ENCODE data around the gene B4GALNT2.

The B4GALNT2 gene

DNA sequence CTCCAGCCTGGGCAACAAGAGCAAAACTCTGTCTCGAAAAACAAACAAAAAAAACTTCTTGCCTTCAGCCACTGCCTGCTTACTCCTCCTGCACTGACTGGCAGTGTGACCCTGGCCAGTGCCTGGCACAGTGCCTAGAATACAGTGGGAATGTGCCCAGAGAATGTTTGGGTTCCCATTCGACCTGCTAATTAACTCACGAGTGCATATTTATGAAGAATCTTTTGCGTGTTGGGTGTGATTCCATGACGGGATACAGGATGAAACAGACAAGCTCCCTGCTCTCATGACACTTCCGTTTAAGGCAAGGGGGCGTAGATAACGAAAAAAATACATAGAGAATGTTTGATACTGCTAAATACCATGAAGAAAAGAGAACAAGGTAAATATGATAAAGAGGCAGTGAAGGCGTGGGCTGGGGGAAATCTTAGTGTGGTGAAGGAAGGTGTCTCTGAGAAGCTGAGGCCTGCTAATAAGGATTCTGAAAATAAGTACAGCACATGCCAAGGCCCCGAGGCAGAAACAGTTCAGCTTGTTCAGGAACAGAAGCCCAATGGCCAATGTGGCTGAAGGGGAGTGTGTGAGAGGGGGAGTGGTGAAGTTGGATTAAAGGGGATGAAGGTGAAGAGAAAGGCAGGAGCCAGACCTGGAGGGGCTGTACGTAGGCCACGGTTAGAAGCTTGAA lies 82.2 kb downstream of the B4GALNT2 start:
- intact Hi-C loops (cut with DNase I; ENCODE audit: low total_unique reads) = no loop called here
- H3K36me3 ChIP-seq = no peaks in the 10 kb centered on the region
- no peak for DNase-seq
- H3K4me3 ChIP-seq = no peak overlapping the region
- no peak overlapping the region for H3K27ac ChIP-seq
- no peaks in the 10 kb centered on the region for H3K9me3 ChIP-seq
- peaks cover 0 to 39% of the 10 kb centered on the region in 2 donors for H3K27me3 ChIP-seq
- TF ChIP-seq, protein P1, sequence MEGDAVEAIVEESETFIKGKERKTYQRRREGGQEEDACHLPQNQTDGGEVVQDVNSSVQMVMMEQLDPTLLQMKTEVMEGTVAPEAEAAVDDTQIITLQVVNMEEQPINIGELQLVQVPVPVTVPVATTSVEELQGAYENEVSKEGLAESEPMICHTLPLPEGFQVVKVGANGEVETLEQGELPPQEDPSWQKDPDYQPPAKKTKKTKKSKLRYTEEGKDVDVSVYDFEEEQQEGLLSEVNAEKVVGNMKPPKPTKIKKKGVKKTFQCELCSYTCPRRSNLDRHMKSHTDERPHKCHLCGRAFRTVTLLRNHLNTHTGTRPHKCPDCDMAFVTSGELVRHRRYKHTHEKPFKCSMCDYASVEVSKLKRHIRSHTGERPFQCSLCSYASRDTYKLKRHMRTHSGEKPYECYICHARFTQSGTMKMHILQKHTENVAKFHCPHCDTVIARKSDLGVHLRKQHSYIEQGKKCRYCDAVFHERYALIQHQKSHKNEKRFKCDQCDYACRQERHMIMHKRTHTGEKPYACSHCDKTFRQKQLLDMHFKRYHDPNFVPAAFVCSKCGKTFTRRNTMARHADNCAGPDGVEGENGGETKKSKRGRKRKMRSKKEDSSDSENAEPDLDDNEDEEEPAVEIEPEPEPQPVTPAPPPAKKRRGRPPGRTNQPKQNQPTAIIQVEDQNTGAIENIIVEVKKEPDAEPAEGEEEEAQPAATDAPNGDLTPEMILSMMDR (IDR thresholded peaks at IDR 0.05) = no peak
- peaks cover 0 to 6% (median 2%) of the 10 kb centered on the region in 4 donors for H3K4me1 ChIP-seq

DNA sequence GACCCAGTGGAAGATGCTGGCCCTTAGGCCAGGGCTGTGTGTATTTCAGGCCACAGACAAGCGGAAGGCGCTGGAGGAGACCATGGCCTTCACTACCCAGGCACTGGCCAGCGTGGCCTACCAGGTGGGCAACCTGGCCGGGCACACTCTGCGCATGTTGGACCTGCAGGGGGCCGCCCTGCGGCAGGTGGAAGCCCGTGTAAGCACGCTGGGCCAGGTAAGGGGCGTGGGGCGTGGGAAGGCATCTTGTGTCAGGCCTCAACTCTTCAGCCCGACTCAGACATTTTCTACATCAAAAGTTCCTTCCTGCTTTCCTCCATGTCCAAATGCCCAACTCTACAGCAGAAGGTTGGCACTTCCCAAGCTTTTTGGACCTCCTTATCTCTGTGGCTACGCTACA lies 83.9 kb downstream of the B4GALNT2 start:
- intact Hi-C loops (cut with DNase I; ENCODE audit: low total_unique reads) = no loop called here
- no peaks in the 10 kb centered on the region for H3K9me3 ChIP-seq
- H3K4me3 ChIP-seq = no peak overlapping the region
- no peaks in the 10 kb centered on the region for H3K36me3 ChIP-seq
- TF ChIP-seq, protein P1 (IDR thresholded peaks at IDR 0.05) = no peak
- peaks cover 0 to 37% of the 10 kb centered on the region in 2 donors for H3K27me3 ChIP-seq
- peaks cover 0 to 6% (median 2%) of the 10 kb centered on the region in 4 donors for H3K4me1 ChIP-seq
- no peak for DNase-seq
- no peak overlapping the region for H3K27ac ChIP-seq

DNA sequence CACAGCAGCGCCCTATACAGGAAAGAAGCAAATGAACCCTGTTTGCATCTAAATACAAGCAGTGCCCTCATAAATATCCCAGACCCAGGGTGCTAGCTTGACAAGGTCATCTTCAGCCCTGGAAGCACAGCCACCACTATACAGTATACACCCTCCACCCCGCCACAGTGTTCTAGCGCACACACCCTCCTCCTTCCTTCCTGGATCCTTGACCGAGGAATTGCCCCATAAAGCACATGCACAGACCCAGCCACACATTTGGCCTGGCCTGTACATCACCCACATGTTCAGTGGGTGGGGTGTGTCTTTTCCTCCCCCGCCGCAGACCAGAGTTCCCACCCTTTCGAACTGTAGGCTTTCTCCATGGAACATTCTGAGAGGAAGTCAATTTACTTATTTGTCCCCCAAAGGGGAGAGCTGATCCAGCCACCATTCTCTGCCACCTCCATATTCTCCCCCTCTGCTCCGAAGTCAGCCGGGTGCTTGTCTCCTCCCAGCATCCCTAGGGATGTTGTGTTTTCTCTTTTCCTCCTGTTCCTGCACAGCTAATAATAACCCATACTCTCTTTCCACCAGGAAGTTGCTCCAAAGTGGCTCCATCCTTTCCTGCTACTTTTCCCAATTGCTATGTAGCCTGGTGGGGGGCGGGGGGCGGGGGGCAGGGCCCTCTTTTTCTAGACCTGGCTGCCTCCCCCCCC lies 84.5 kb downstream of the B4GALNT2 start:
- DNase-seq = peak in 1 of 2 donors; percentile 73
- H3K4me3 ChIP-seq = no peak overlapping the region
- peaks cover 0 to 42% of the 10 kb centered on the region in 2 donors for H3K27me3 ChIP-seq
- no peaks in the 10 kb centered on the region for H3K9me3 ChIP-seq
- no peaks in the 10 kb centered on the region for H3K36me3 ChIP-seq
- peaks cover 0 to 6% (median 2%) of the 10 kb centered on the region in 4 donors for H3K4me1 ChIP-seq
- H3K27ac ChIP-seq = no peak overlapping the region
- TF ChIP-seq, protein P1 (IDR thresholded peaks at IDR 0.05) = no peak
- intact Hi-C loops (cut with DNase I; ENCODE audit: low total_unique reads) = no loop called here

DNA sequence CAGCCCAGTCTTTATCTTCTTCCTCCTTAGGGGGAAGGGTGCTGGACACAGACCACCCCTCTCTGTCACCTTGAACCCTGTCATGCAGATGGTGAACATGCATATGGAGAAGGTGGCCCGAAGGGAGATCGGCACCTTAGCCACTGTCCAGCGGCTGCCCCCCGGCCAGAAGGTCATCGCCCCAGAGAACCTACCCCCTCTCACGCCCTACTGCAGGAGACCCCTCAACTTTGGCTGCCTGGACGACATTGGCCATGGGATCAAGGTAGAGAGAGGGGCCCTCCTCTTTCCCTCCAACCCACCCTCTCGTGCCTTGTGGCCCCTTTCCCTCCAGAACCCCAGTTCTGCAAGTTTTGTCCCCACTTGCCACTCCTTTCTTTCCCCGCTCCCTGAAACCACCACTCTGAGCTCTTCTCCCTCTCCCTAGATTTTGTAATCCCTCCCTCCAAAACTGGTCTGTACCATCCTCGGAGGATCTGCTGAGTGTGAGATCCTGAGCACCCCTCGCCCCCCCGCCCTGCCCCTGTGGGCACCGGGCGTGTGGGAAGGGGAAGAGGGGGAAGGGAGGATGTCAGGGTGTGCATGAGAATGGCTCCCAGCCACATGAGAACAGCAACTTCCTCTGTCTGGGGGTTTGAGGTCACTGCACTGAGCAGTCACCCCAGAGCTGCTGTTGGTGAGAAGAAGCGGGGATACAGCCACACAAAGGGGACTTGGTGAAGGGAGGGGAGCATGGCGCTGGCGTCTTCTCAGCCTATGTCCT lies 85.3 kb downstream of the B4GALNT2 start:
- peaks cover 0 to 6% (median 2%) of the 10 kb centered on the region in 4 donors for H3K4me1 ChIP-seq
- TF ChIP-seq, protein P1 (IDR thresholded peaks at IDR 0.05) = no peak
- intact Hi-C loops (cut with DNase I; ENCODE audit: low total_unique reads) = no loop called here
- H3K4me3 ChIP-seq = no peak overlapping the region
- peak; percentile 67 to 81 for DNase-seq
- no peaks in the 10 kb centered on the region for H3K9me3 ChIP-seq
- H3K36me3 ChIP-seq = no peaks in the 10 kb centered on the region
- H3K27me3 ChIP-seq = peaks cover 0 to 50% of the 10 kb centered on the region in 2 donors
- H3K27ac ChIP-seq = no peak overlapping the region

DNA sequence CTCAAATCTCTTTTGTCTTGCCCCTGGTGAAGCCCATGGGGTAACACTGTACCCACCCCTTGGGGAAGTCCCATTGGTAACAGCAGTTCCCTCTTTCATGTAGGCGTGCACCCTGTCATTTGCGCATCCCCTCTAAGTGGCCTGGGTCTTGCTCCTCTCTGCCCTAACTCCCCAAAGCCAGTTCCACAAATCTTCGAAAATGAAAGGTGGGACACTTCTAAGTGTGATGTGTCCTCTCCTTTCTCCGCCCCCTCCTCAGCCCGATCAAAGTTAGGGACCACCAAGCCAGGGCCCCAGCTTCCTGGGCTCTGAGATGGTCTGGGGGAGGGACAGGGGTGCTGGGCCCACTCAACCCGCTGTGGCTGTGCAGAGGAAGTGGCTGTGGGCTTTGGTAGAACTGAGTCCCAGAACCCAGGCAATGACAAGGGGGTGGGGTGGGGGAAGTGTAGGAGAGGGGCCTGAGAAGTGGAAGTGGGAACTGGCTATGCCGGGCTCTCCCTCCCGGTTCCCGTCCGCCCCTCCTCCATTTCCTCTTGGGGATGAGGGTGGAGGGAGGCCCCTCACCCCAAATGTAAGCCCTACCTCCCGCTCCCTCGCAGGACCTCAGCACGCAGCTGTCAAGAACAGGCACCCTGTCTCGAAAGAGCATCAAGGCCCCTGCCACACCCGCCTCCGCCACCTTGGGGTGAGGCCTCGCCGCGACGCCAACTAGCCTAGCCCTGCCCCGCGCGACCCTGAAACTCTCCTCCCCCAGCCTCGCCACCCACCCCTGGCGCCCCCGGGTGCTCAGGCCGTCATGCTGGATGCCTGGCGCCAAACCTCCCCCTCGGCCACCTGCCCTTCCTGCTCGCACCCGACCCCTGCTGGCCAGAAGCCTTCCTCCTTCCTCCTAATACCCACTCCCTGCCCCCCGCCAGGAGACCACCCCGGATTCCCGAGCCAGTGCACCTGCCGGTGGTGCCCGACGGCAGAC lies 86.7 kb downstream of the B4GALNT2 start:
- H3K4me1 ChIP-seq = peaks cover 0 to 15% (median 12%) of the 10 kb centered on the region in 4 donors
- no peak overlapping the region for H3K4me3 ChIP-seq
- intact Hi-C loops (cut with DNase I; ENCODE audit: low total_unique reads) = no loop called here
- no peak for DNase-seq
- TF ChIP-seq, protein P1 (IDR thresholded peaks at IDR 0.05) = no peak
- no peak overlapping the region for H3K27ac ChIP-seq
- H3K27me3 ChIP-seq = peaks cover 0 to 64% of the 10 kb centered on the region in 2 donors
- H3K36me3 ChIP-seq = no peaks in the 10 kb centered on the region
- H3K9me3 ChIP-seq = no peaks in the 10 kb centered on the region

Measured in tibial artery (tissue), 4 donors.